H1 (cell line): ENCODE results near the gene POU6F2. TPM values are rescaled to one million over a fixed set of nuclear protein-coding genes. Genes with fewer than 3 reads are reported as not detected.

Source experiments
- CTCF ChIA-PET: fragments of 300-600 bp; sonication (Branson Sonifier 250); formaldehyde crosslinking; loops from one replicate; lab custom pipeline; 2021; ENCODE audit not compliant: partially characterized antibody; lab: Charles Lee
- POLR2A ChIA-PET: fragments of 300-600 bp; sonication (Branson Sonifier 250); formaldehyde crosslinking; loops from one replicate; lab custom pipeline; 2021; ENCODE audit warnings: inconsistent platforms; ENCODE audit not compliant: partially characterized antibody; lab: Charles Lee
- DNase-seq, 2 experiments: peaks; one replicate each; pipeline versions ENCODE4 v3.0.0 to v3.0.0-alpha.2; 2010 to 2022; ENCODE audit warnings: low spot score in 2 of 2, low read depth in 1 of 2, mixed read lengths in 1 of 2
- FAIRE-seq: peaks from 2 replicates; lab custom pipeline; 2011; peaks lifted over from hg19 to GRCh38; lab: Jason Lieb, UNC
- H2AFZ ChIP-seq: 2 replicates; pipeline ENCODE4 v1.8.1; 2012; ENCODE audit warnings: low read length, inconsistent platforms
- H2AK5ac ChIP-seq: 2 replicates; pipeline ENCODE4 v1.6.1; 2013; ENCODE audit warnings: low read depth, low read length
- H2BK120ac ChIP-seq: replicated peaks from 2 replicates; pipeline ENCODE3; 2013; ENCODE audit warnings: low read depth, low read length, inconsistent platforms
- H2BK12ac ChIP-seq: 2 replicates; pipeline ENCODE4 v1.6.1; 2013; ENCODE audit warnings: low read depth, low read length
- H2BK15ac ChIP-seq: 2 replicates; pipeline ENCODE4 v1.6.1; 2013; ENCODE audit warnings: low read length
- H2BK20ac ChIP-seq: 2 replicates; pipeline ENCODE4 v1.6.1; 2013; ENCODE audit warnings: low read length
- H2BK5ac ChIP-seq: 2 replicates; pipeline ENCODE4 v1.6.1; 2013; ENCODE audit warnings: low read depth, low read length
- H3K14ac ChIP-seq: 2 replicates; pipeline ENCODE4 v1.6.1; 2013; ENCODE audit warnings: inconsistent platforms; ENCODE audit not compliant: insufficient read length
- H3K18ac ChIP-seq: 2 replicates; pipeline ENCODE4 v1.6.1; 2013; ENCODE audit warnings: low read length; ENCODE audit errors: extremely low read depth
- H3K23ac ChIP-seq: 2 replicates; pipeline ENCODE4 v1.6.1; 2013; ENCODE audit warnings: inconsistent platforms; ENCODE audit not compliant: insufficient read length
- H3K23me2 ChIP-seq: 2 replicates; pipeline ENCODE4 v1.6.1; 2013; ENCODE audit warnings: low read depth, low read length
- H3K27ac ChIP-seq: 2 replicates; pipeline ENCODE4 v1.6.1; 2011; ENCODE audit warnings: low read depth, low read length, inconsistent platforms
- H3K27me3 ChIP-seq, 4 experiments: replicated peaks in 1 of 4; 1 replicate in 1 of 4; 2 replicates in 3 of 4; pipeline versions ENCODE4 v1.6.1 to v1.8.1; 2011 to 2013; ENCODE audit warnings: low read length in 3 of 4, mild to moderate bottlenecking in 3 of 4, inconsistent platforms in 2 of 4, mixed read lengths in 2 of 4, moderate library complexity in 1 of 4; ENCODE audit not compliant: control insufficient read depth in 3 of 4, insufficient read depth in 3 of 4; ENCODE audit errors: extremely low read depth in 1 of 4
- H3K36me3 ChIP-seq, 4 experiments: 2 replicates each; pipeline versions ENCODE4 v1.6.1 to v1.8.1; 2011 to 2013; ENCODE audit warnings: mild to moderate bottlenecking in 4 of 4, low read length in 3 of 4, moderate library complexity in 2 of 4, control low read depth in 1 of 4, inconsistent platforms in 1 of 4; ENCODE audit not compliant: insufficient read depth in 4 of 4, control insufficient read depth in 2 of 4
- H3K4ac ChIP-seq: replicated peaks from 2 replicates; pipeline ENCODE3; 2013; ENCODE audit warnings: low read length, low read depth, mixed read lengths, inconsistent platforms; ENCODE audit not compliant: insufficient read length
- H3K4me1 ChIP-seq, 4 experiments: replicated peaks in 1 of 4; 1 replicate in 1 of 4; 2 replicates in 3 of 4; pipeline versions ENCODE4 v1.6.1 to v1.8.1; 2011 to 2013; ENCODE audit warnings: low read length in 3 of 4, inconsistent platforms in 2 of 4, mixed read lengths in 1 of 4; ENCODE audit not compliant: insufficient read depth in 4 of 4, control insufficient read depth in 3 of 4
- H3K4me2 ChIP-seq, 2 experiments: 2 replicates each; pipeline versions ENCODE4 v1.6.1 to v1.8.1; 2011 to 2013; ENCODE audit warnings: low read depth in 2 of 2, low read length in 2 of 2, control low read depth in 1 of 2, inconsistent platforms in 1 of 2, mild to moderate bottlenecking in 1 of 2; ENCODE audit not compliant: insufficient read depth in 1 of 2
- H3K4me3 ChIP-seq, 4 experiments: fragments of 200-600, 300-600 bp in 1 of 4; sonication (generic), shearing (Covaris generic), sonication (Bioruptor Twin) in 1 of 4; 2 replicates each; pipeline versions ENCODE4 v1.5.1 to v1.8.1; 2011 to 2016; ENCODE audit warnings: low read length in 4 of 4, low read depth in 3 of 4, control low read depth in 2 of 4, inconsistent platforms in 2 of 4, mild to moderate bottlenecking in 2 of 4, mixed read lengths in 1 of 4, moderate library complexity in 1 of 4; ENCODE audit not compliant: insufficient read depth in 2 of 4; ENCODE audit errors: extremely low read depth in 1 of 4
- H3K56ac ChIP-seq: replicated peaks from 2 replicates; pipeline ENCODE3; 2013; ENCODE audit warnings: low read depth, mild to moderate bottlenecking, mixed read lengths, low read length, inconsistent platforms; ENCODE audit not compliant: insufficient read length
- H3K79me1 ChIP-seq: 2 replicates; pipeline ENCODE4 v1.6.1; 2013; ENCODE audit warnings: low read depth, low read length, control low read depth
- H3K79me2 ChIP-seq, 2 experiments: 2 replicates each; pipeline versions ENCODE4 v1.6.1 to v1.8.1; 2012 to 2013; ENCODE audit warnings: low read length in 2 of 2, mild to moderate bottlenecking in 2 of 2, inconsistent platforms in 1 of 2; ENCODE audit not compliant: insufficient read depth in 2 of 2, control insufficient read depth in 1 of 2
- H3K9ac ChIP-seq, 4 experiments: replicated peaks in 1 of 4; 1 replicate in 1 of 4; 2 replicates in 3 of 4; pipeline versions ENCODE4 v1.6.1 to v1.8.1; 2011 to 2013; ENCODE audit warnings: low read depth in 3 of 4, low read length in 3 of 4, control low read depth in 2 of 4, mild to moderate bottlenecking in 2 of 4, moderate library complexity in 2 of 4, inconsistent platforms in 1 of 4; ENCODE audit errors: extremely low read depth in 1 of 4
- H3K9me3 ChIP-seq, 2 experiments: 2 replicates each; pipeline versions ENCODE4 v1.6.1 to v1.8.1; 2012 to 2013; ENCODE audit warnings: mild to moderate bottlenecking in 2 of 2, moderate library complexity in 2 of 2, control low read depth in 1 of 2, inconsistent platforms in 1 of 2, low read depth in 1 of 2, low read length in 1 of 2, mixed read lengths in 1 of 2; ENCODE audit not compliant: insufficient read depth in 2 of 2
- H4K20me1 ChIP-seq, 2 experiments: replicated peaks in 1 of 2; 2 replicates each; pipeline versions ENCODE3 to v1.8.1; 2011 to 2013; ENCODE audit warnings: inconsistent platforms in 2 of 2, low read length in 2 of 2, mild to moderate bottlenecking in 1 of 2; ENCODE audit not compliant: insufficient read depth in 2 of 2, control insufficient read depth in 1 of 2
- H4K5ac ChIP-seq: 2 replicates; pipeline ENCODE4 v1.6.1; 2013; ENCODE audit warnings: low read length, low read depth, mixed read lengths, inconsistent platforms; ENCODE audit not compliant: insufficient read length
- H4K8ac ChIP-seq: 2 replicates; pipeline ENCODE4 v1.8.0; 2013; ENCODE audit warnings: mild to moderate bottlenecking, moderate library complexity, low read length, inconsistent platforms; ENCODE audit not compliant: insufficient read depth; ENCODE audit errors: extremely low read depth
- H4K91ac ChIP-seq: replicated peaks from 2 replicates; pipeline ENCODE3; 2013; ENCODE audit warnings: low read length, mixed read lengths, inconsistent platforms; ENCODE audit not compliant: insufficient read length
- FOSL1 ChIP-seq: IDR thresholded peaks from 2 replicates; pipeline ENCODE4 v1.6.1; 2011; ENCODE audit warnings: mild to moderate bottlenecking, low read depth, low read length, moderate library complexity; ENCODE audit not compliant: insufficient read depth
- GTF2F1 ChIP-seq: IDR thresholded peaks from 2 replicates; pipeline ENCODE4 v1.6.1; 2012; ENCODE audit warnings: low read depth, low read length, improper control_type of control experiment, borderline replicate concordance
- HDAC6 ChIP-seq: IDR thresholded peaks from one replicate; pipeline ENCODE4 v1.7.1; 2012; ENCODE audit warnings: low read depth, mild to moderate bottlenecking, inconsistent platforms, low read length, moderate library complexity
- KDM1A ChIP-seq: fragments of 200-600, 300-600 bp; sonication (generic); IDR thresholded peaks from 2 replicates; pipeline ENCODE4 v1.7.1; 2016; ENCODE audit warnings: mild to moderate bottlenecking, low read length, borderline replicate concordance
- NANOG ChIP-seq: IDR thresholded peaks from 2 replicates; pipeline ENCODE4 v1.6.1; 2011; ENCODE audit warnings: low read length, low read depth, mild to moderate bottlenecking, inconsistent platforms; ENCODE audit not compliant: insufficient read depth, poor library complexity, severe bottlenecking
- POLR2AphosphoS5 ChIP-seq: IDR thresholded peaks from 2 replicates; pipeline ENCODE4 v1.6.1; 2011; ENCODE audit warnings: low read depth, low read length
- POU5F1 ChIP-seq: IDR thresholded peaks from 2 replicates; pipeline ENCODE4 v1.6.1; 2011; ENCODE audit warnings: low read depth, mild to moderate bottlenecking, low read length, moderate library complexity
- RAD21 ChIP-seq, 2 experiments: IDR thresholded peaks in 1 of 2; conservative IDR thresholded peaks in 1 of 2; 2 replicates each; pipeline ENCODE4 v1.6.1; 2011; ENCODE audit warnings: low read depth in 2 of 2, low read length in 2 of 2, improper control_type of control experiment in 1 of 2, inconsistent platforms in 1 of 2, mild to moderate bottlenecking in 1 of 2, moderate library complexity in 1 of 2
- SIRT6 ChIP-seq: IDR thresholded peaks from one replicate; pipeline ENCODE4 v1.7.1; 2012; ENCODE audit warnings: low read length, inconsistent platforms
- TBP ChIP-seq: IDR thresholded peaks from 2 replicates; pipeline ENCODE4 v1.6.1; 2011; ENCODE audit warnings: low read depth, low read length, improper control_type of control experiment
- WGBS, 2 experiments: shearing (Covaris generic) in 1 of 2; methylation state at CpG; one replicate each; pipeline versions ENCODE4 v1.1.6 to v1.1.7; 2013 to 2015; ENCODE audit warnings: low lambda C conversion rate in 2 of 2, mixed read lengths in 2 of 2, inconsistent platforms in 1 of 2, low coverage in 1 of 2, missing lambda C conversion rate in 1 of 2; ENCODE audit not compliant: insufficient replicate concordance in 2 of 2, insufficient coverage in 1 of 2, insufficient read length in 1 of 2; ENCODE audit errors: extremely low coverage in 1 of 2, missing lambda C conversion rate in 1 of 2; 5-methylcytosine and 5-hydroxymethylcytosine counted together
- polyA plus RNA-seq, 7 experiments: library from polyadenylated mRNA; depleted of rRNA in 3 of 7; stranded (reverse) in 5 of 7; unstranded in 2 of 7; fragments of >200 nt in 5 of 7; fragments of 200-250 nt in 2 of 7; gene quantifications; 1 replicate in 5 of 7; 2 replicates in 1 of 7; 4 replicates in 1 of 7; pipeline versions ENCODE4 v1.2.1 to v1.2.3, GENCODE V29; 2011 to 2013; ENCODE audit warnings: missing spikeins in 2 of 7, mixed read lengths in 2 of 7
- total RNA-seq: library from RNA; stranded (reverse); fragmentation: NEBNext Ultra II Directional; extraction: Animal tissue kit (Norgen Biotek cat#: 25700); gene quantifications from 2 replicates; pipeline ENCODE4 v1.2.1, GENCODE V29; 2021
- TF ChIP-seq, protein P1 (sequence below): IDR thresholded peaks from 2 replicates; pipeline ENCODE4 v1.6.1; 2012; ENCODE audit warnings: low read length, inconsistent platforms

The POU6F2 gene
- total and polyA plus RNA-seq, 2 of the 8 experiments (the other 6 are each of a cell fraction or from before 2014, with no cell fraction given), result 1.1 to 2.0 TPM

DNA sequence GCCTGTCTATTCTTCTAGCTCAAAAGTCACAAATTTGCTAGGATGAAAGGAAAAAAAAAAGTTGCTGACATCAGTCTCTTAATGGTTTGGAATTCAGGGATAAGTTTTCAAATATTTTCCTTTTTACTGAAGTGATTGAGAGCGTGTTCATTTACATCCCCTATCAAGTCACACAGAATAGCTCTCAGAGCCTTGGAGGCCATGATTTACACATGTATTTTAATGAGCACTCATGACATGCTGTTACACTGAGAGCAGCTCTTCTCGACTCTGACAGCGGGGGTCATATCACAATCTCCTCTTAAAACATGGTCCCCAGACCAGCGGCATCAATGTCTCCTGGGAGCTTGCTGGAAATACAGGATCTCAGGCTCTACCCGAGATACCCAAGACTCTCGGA is 232.7 kb downstream of the POU6F2 start:
- Histone ChIP-seq H2AK5ac (no peak overlapping the region), H3K9ac (no peak overlapping the region), H3K79me2 (no peaks in the 10 kb centered on the region), H2BK5ac (no peak overlapping the region), H2AFZ (no peak overlapping the region), H3K14ac (no peak overlapping the region), H3K4me3 (no peak overlapping the region), H3K23ac (no peak overlapping the region), H3K56ac (no peak overlapping the region), H3K4ac (no peak overlapping the region), H3K23me2 (no peaks in the 10 kb centered on the region), H3K9me3 (no peaks in the 10 kb centered on the region), H4K5ac (no peak overlapping the region), H4K91ac (no peak overlapping the region), H4K8ac (no peak overlapping the region), H3K4me2 (no peak overlapping the region), H3K27me3 (no peaks in the 10 kb centered on the region), H2BK12ac (no peak overlapping the region), H3K79me1 (no peaks in the 10 kb centered on the region), H4K20me1 (no peaks in the 10 kb centered on the region), H3K18ac (no peak overlapping the region), H3K4me1 (no peaks in the 10 kb centered on the region), H2BK15ac (no peak overlapping the region), H2BK120ac (no peak overlapping the region), H3K36me3 (no peaks in the 10 kb centered on the region), H3K27ac (no peak overlapping the region), H2BK20ac (no peak overlapping the region)
- 91% methylated on average over 6 of the region's 6 CpGs; no CpG with 5 or more reads in 1 of the 2 experiments for WGBS, 2 experiments
- DNase-seq (no peak), FAIRE-seq (no peak)
- ChIA-PET POLR2A (no interaction called here), CTCF (interaction anchor here (0.6 kb wide), 1 partner anchor 207 kb away, joined by 3 read pairs; no protein-coding TSS in a partner anchor)
- TF ChIP-seq NANOG (no peak), RAD21 (IDR thresholded peaks at IDR 0.05 in 1 of 2, conservative IDR thresholded peaks at IDR 0.05 in 1 of 2; ENCODE audit: low read depth in 2 of 2, low read length in 2 of 2) (no peak), SIRT6 (no peak), TBP (no peak), FOSL1 (no peak), POLR2AphosphoS5 (no peak), HDAC6 (no peak), POU5F1 (no peak), KDM1A (no peak), GTF2F1 (no peak)
- TF ChIP-seq, protein P1, sequence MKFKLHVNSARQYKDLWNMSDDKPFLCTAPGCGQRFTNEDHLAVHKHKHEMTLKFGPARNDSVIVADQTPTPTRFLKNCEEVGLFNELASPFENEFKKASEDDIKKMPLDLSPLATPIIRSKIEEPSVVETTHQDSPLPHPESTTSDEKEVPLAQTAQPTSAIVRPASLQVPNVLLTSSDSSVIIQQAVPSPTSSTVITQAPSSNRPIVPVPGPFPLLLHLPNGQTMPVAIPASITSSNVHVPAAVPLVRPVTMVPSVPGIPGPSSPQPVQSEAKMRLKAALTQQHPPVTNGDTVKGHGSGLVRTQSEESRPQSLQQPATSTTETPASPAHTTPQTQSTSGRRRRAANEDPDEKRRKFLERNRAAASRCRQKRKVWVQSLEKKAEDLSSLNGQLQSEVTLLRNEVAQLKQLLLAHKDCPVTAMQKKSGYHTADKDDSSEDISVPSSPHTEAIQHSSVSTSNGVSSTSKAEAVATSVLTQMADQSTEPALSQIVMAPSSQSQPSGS, result no peak
